Neural cell (in vitro differentiated cells): ENCODE data around the gene RFX6. TPM values are rescaled to one million over a fixed set of nuclear protein-coding genes. Genes with fewer than 3 reads are reported as not detected.

Experiments
- H2AFZ ChIP-seq: fragments of 200-600, 300-800 bp; sonication (generic), shearing (Covaris generic); 2 replicates; pipeline ENCODE4 v1.6.0; 2014; ENCODE audit warnings: low read depth, mild to moderate bottlenecking, antibody characterized with exemption, low read length, moderate library complexity
- H3F3A ChIP-seq: fragments of 200-600 bp; shearing (Covaris generic); 2 replicates; pipeline ENCODE4 v1.6.1; 2016; ENCODE audit warnings: mild to moderate bottlenecking, moderate library complexity, mixed read lengths, antibody characterized with exemption, low read length; ENCODE audit not compliant: insufficient read depth, poor library complexity, severe bottlenecking
- H3K27ac ChIP-seq: fragments of 200-600, 300-800 bp; sonication (generic), shearing (Covaris generic); 2 replicates; pipeline ENCODE4 v1.5.1; 2014; ENCODE audit warnings: mild to moderate bottlenecking, low read length, moderate library complexity
- H3K27me3 ChIP-seq: fragments of 300-800, 200-600 bp; sonication (generic), shearing (Covaris generic); 2 replicates; pipeline ENCODE4 v1.6.0; 2014; ENCODE audit warnings: mild to moderate bottlenecking, low read depth, low read length, moderate library complexity; ENCODE audit not compliant: insufficient read depth
- H3K36me3 ChIP-seq: fragments of 300-800, 200-600 bp; sonication (generic), shearing (Covaris generic); 2 replicates; pipeline ENCODE4 v1.5.1; 2014; ENCODE audit warnings: mild to moderate bottlenecking, antibody characterized with exemption, low read length, moderate library complexity; ENCODE audit not compliant: insufficient read depth
- H3K4me2 ChIP-seq: fragments of 300-800, 200-600 bp; sonication (generic), shearing (Covaris generic); 2 replicates; pipeline ENCODE4 v1.6.0; 2014; ENCODE audit warnings: mild to moderate bottlenecking, low read length
- H3K4me3 ChIP-seq: fragments of 300-800, 200-600 bp; sonication (generic), shearing (Covaris generic); 2 replicates; pipeline ENCODE4 v1.5.1; 2014; ENCODE audit warnings: mild to moderate bottlenecking, low read length, moderate library complexity
- H3K79me2 ChIP-seq: fragments of 200-600 bp; shearing (Covaris generic); replicated peaks from 2 replicates; pipeline ENCODE4 v1.6.0; 2014; ENCODE audit warnings: mild to moderate bottlenecking, low read length, moderate library complexity; ENCODE audit not compliant: insufficient read depth
- H3K9ac ChIP-seq: fragments of 300-800, 200-600 bp; sonication (generic), shearing (Covaris generic); 2 replicates; pipeline ENCODE4 v1.6.1; 2016; ENCODE audit warnings: mild to moderate bottlenecking, low read length, mixed read lengths
- H3K9me2 ChIP-seq: fragments of 200-600 bp; shearing (Covaris generic); 2 replicates; pipeline ENCODE4 v1.6.1; 2016; ENCODE audit warnings: mild to moderate bottlenecking, low read length, mixed read lengths; ENCODE audit not compliant: insufficient read depth
- H3K9me3 ChIP-seq: fragments of 200-600, 300-800 bp; sonication (generic), shearing (Covaris generic); 2 replicates; pipeline ENCODE4 v1.6.1; 2016; ENCODE audit warnings: mild to moderate bottlenecking, mixed run types, low read length, moderate library complexity, mixed read lengths
- H4K20me1 ChIP-seq: fragments of 200-600 bp; shearing (Covaris generic); 2 replicates; pipeline ENCODE4 v1.6.1; 2016; ENCODE audit warnings: mild to moderate bottlenecking, mixed run types; ENCODE audit not compliant: insufficient read depth
- CTCF ChIP-seq: fragments of 450-650 bp; IDR thresholded peaks from 2 replicates; pipeline ENCODE4 v1.5.1; 2014; ENCODE audit warnings: antibody characterized with exemption, mild to moderate bottlenecking, moderate library complexity; ENCODE audit not compliant: poor library complexity, severe bottlenecking
- EP300 ChIP-seq: fragments of 450-650 bp; conservative IDR thresholded peaks from 2 replicates; pipeline ENCODE4 v1.6.1; 2014; ENCODE audit warnings: antibody characterized with exemption, mild to moderate bottlenecking, moderate library complexity; ENCODE audit not compliant: poor library complexity, severe bottlenecking
- EZH2 ChIP-seq: fragments of 200-600, 300-800 bp; shearing (Covaris generic), sonication (generic); IDR thresholded peaks from 2 replicates; pipeline ENCODE4 v1.6.1; 2014; ENCODE audit warnings: antibody characterized with exemption, low read length, borderline replicate concordance, mild to moderate bottlenecking; ENCODE audit not compliant: insufficient read depth, poor library complexity, severe bottlenecking
- MXI1 ChIP-seq: fragments of 450-650 bp; conservative IDR thresholded peaks from 2 replicates; pipeline ENCODE4 v1.6.1; 2014; ENCODE audit warnings: antibody characterized with exemption, mild to moderate bottlenecking; ENCODE audit not compliant: poor library complexity, severe bottlenecking
- POLR2AphosphoS5 ChIP-seq: IDR thresholded peaks from 2 replicates; pipeline ENCODE4 v1.6.1; 2012
- RAD21 ChIP-seq: fragments of 450-650 bp; conservative IDR thresholded peaks from 2 replicates; pipeline ENCODE4 v1.6.1; 2014; ENCODE audit warnings: antibody characterized with exemption, mild to moderate bottlenecking, moderate library complexity
- REST ChIP-seq: IDR thresholded peaks from 2 replicates; pipeline ENCODE4 v1.6.1; 2012; ENCODE audit warnings: borderline replicate concordance
- SMC3 ChIP-seq: fragments of 450-650 bp; conservative IDR thresholded peaks from 2 replicates; pipeline ENCODE4 v1.6.1; 2014; ENCODE audit warnings: antibody characterized with exemption, mild to moderate bottlenecking, moderate library complexity; ENCODE audit not compliant: poor library complexity
- TAF1 ChIP-seq: IDR thresholded peaks from 2 replicates; pipeline ENCODE4 v1.6.1; 2012; ENCODE audit warnings: low read depth
- polyA plus RNA-seq: library from polyadenylated mRNA; depleted of rRNA; stranded (reverse); fragments of >200 nt; gene quantifications from 2 replicates; pipeline ENCODE4 v1.2.3, GENCODE V29; 2014

RFX6 gene
- polyA plus RNA-seq, 1 donor from 2014 or later, result not detected

GRCh38 chr6:116866281-116866871 is 10.7 kb upstream of the RFX6 start:
- TF ChIP-seq SMC3 (no peak), EP300 (no peak), CTCF (no peak), EZH2 (no peak), REST (no peak), RAD21 (no peak), MXI1 (no peak), POLR2AphosphoS5 (no peak), TAF1 (no peak)
- no peak overlapping the region for H3K27ac ChIP-seq
- H2AFZ ChIP-seq, result no peak overlapping the region
- H3K36me3 ChIP-seq, result no peaks in the 10 kb centered on the region
- H3K9ac ChIP-seq, result no peak overlapping the region
- H3K4me3 ChIP-seq, result no peak overlapping the region
- H3K27me3 ChIP-seq, result no peaks in the 10 kb centered on the region
- H3K9me3 ChIP-seq, result no peaks in the 10 kb centered on the region
- no peaks in the 10 kb centered on the region for H3K79me2 ChIP-seq
- H4K20me1 ChIP-seq, result no peaks in the 10 kb centered on the region
- no peaks in the 10 kb centered on the region for H3F3A ChIP-seq
- H3K4me2 ChIP-seq, result no peak overlapping the region
- no peaks in the 10 kb centered on the region for H3K9me2 ChIP-seq

GRCh38 chr6:116872771-116873170 is 4.3 kb upstream of the RFX6 start:
- H3K79me2 ChIP-seq, result no peaks in the 10 kb centered on the region
- no peaks in the 10 kb centered on the region for H4K20me1 ChIP-seq
- H3F3A ChIP-seq, result no peaks in the 10 kb centered on the region
- no peak overlapping the region for H2AFZ ChIP-seq
- H3K4me3 ChIP-seq, result no peak overlapping the region
- no peak overlapping the region for H3K9ac ChIP-seq
- no peaks in the 10 kb centered on the region for H3K9me2 ChIP-seq
- TF ChIP-seq SMC3 (no peak), MXI1 (no peak), TAF1 (no peak), REST (no peak)
- H3K4me2 ChIP-seq, result no peak overlapping the region
- no peak overlapping the region for H3K27ac ChIP-seq
- no peaks in the 10 kb centered on the region for H3K9me3 ChIP-seq
- no peaks in the 10 kb centered on the region for H3K36me3 ChIP-seq
- peaks cover 43% of the 10 kb centered on the region for H3K27me3 ChIP-seq
